ENCODE results near the gene FBN2.

GRCh38 chr5:128284236-128284635 lies 253.8 kb downstream of the FBN2 start:
- TF ChIP-seq CTCF (IDR thresholded peaks at IDR 0.05), result no peak
- no peak for TF ChIP-seq POLR2AphosphoS5 (IDR thresholded peaks at IDR 0.05)
- TF ChIP-seq POLR2A (IDR thresholded peaks at IDR 0.05), result no peak
- no peak for TF ChIP-seq EP300 (IDR thresholded peaks at IDR 0.05)
